Fibroblast of the conjunctiva (primary cell): ENCODE results near the gene MMRN1.

Experiments used
- DNase-seq: peaks from one replicate; pipeline ENCODE4 v3.0.0-alpha.2; 2010; ENCODE audit warnings: low read depth

The MMRN1 gene

DNA sequence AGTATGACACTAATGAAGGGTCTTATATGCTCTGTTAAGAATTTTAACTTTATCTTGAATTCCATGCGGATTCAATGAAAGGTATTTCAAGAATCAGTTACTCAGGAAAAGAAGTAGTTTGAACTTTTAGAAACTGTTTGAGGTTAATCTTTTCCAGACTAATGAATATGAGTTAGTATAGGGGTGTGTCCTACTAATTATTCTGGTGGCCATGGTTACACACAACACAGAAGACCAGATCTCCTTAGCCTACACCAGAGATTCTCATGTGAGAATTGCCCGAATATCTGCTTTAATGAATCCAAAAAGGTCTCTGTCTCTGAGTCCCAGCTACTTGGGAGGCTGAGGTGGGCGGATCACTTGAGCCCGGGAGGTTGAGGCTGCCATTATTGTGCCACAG, 100.4 kb downstream of the MMRN1 start:
- no peak for DNase-seq

DNA sequence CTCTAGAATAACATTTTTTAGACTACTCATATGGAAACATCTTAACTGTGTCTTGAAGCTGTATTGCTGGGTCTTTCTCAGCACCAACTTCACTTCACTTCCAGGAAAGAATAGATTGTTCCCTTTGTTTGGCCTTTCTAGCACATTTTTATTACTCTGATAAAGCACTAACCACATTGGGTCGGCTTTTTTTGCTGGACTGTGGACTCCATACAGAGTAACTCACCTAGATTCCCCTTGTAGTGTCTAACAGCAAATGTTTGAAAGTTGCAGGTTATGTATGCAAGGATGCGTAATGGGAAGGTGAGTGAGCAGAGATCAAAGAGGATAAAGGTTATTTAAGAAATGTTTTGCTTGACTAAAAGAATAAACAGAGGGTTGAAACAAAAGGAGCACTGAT, 101.2 kb downstream of the MMRN1 start:
- DNase-seq: no peak

DNA sequence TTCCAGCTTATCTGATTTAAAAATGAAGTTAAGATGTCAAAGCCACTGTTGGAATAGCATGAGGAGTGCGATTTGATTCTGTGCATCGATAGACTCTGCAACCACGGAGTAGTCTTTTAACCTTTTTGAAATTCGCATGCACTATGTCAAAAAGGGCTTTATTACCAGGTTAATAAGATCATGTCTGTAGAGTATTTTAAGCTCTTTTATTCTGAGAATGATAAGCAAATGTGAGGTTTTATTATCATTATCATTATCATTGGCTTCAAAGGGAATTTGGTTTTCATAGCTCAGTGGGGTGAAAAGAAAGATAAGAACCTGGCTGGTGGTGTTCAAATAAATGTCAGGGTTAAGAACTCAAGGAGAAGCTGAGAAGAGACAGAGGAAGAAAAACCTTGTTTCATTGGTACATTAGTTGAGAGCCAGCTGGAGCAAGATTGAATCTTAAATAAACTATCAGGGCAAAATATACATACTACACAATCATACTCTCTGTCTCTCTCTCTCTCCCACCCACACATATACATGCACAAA, 102.6 kb downstream of the MMRN1 start:
- no peak for DNase-seq

DNA sequence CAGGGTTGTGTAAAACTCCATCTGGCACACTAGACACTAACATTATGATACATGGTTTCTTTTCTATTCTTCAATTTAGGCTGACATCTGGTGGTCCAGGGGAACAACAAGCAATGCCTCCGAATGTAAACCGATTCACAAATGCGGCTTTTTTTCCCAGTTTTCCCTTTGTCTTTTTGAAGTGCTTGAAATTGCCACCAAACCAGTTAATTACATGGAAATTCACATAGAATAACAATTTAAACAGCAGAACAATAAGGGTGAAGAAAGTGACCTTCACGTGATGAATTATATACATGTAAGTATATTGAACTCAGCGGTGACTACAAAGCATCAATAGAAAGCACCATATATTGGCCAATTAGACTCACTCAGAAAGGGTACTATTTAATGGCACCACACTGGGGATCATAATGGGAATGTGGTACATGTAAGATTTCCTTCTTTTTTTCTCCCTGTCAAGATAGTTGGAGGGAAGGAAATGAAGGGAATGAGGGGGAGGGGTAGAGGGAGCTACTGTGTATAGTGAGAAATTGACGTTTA, 103.9 kb downstream of the MMRN1 start:
- DNase-seq: no peak

DNA sequence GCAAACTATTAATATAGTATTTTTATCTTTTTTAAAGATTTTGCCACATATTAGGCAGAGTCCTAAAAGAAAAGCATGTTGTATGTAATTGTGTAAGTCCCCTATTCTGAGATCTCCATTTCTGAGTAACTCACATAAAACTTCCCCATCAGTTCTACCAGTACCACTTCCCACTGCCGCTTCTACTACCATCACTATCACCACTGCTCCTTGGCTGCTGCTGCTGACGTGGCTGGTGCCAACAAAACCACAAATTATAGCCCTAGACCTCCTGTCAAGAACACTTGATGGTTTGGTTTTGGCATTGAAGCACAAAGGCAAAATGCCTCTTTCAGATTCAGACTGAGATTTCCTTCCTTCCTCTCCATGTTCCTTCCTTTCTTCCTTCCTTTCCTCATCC, 106.4 kb downstream of the MMRN1 start:
- no peak for DNase-seq

DNA sequence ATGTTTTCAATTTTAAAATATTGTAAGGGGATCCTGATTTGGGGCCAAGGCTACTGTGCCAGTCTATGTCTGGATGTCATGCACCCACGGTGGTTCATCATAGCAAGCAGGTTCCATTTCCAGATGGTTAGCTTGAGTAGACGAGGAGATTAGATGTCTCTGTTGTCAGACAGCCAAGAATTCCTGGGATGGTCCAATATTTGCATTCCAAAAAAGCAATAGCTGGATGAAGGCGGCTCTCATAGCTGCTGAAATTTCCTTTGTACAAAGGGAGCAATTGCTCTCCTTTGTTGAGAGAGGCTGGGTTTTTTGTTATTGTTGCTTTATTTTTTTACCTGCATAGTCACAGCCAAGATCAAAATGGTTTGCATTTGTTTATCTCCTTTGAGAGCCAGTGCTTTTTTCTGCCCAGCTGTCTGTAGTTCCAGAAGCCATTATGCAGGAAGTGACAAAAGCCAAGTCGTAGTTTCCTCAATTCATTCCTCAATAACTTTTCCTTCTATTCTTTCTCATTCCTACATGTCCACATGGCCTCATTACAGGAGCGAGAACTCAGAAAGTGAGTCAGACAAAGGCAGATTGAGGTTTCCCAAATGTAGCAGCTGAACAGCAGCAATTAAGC, 107.9 kb downstream of the MMRN1 start:
- no peak for DNase-seq
